DOHH2 (cell line): ENCODE results near the gene TRAF4.

Source experiments
- H3F3A ChIP-seq: fragments of 200-600 bp; sonication (generic), shearing (Covaris generic); 2 replicates; pipeline ENCODE4 v1.6.0; 2016; ENCODE audit warnings: antibody characterized with exemption, mild to moderate bottlenecking; ENCODE audit not compliant: control insufficient read depth, insufficient read depth
- H3K27ac ChIP-seq: fragments of 200-600 bp; sonication (generic); 2 replicates; pipeline ENCODE4 v1.5.1; 2014; ENCODE audit warnings: low read depth, mild to moderate bottlenecking, low read length, moderate library complexity
- H3K27me3 ChIP-seq: fragments of 200-600 bp; sonication (generic); 2 replicates; pipeline ENCODE4 v1.6.1; 2014; ENCODE audit warnings: mild to moderate bottlenecking, low read length, mixed read lengths; ENCODE audit not compliant: control insufficient read depth
- H3K36me3 ChIP-seq: fragments of 200-600 bp; sonication (generic); 2 replicates; pipeline ENCODE4 v1.6.1; 2014; ENCODE audit warnings: mild to moderate bottlenecking, low read length, moderate library complexity, mixed read lengths; ENCODE audit not compliant: control insufficient read depth
- H3K4me1 ChIP-seq: fragments of 200-600 bp; sonication (generic); 2 replicates; pipeline ENCODE4 v1.6.1; 2014; ENCODE audit warnings: mild to moderate bottlenecking, low read length, mixed read lengths; ENCODE audit not compliant: control insufficient read depth
- H3K4me2 ChIP-seq: fragments of 200-600 bp; sonication (generic); 2 replicates; pipeline ENCODE4 v1.6.0; 2014; ENCODE audit warnings: mild to moderate bottlenecking, low read length, moderate library complexity
- H3K4me3 ChIP-seq: fragments of 200-600 bp; sonication (generic); 2 replicates; pipeline ENCODE4 v1.5.1; 2014; ENCODE audit warnings: mild to moderate bottlenecking, low read length, mixed read lengths
- H3K79me2 ChIP-seq: fragments of 200-600 bp; sonication (generic); 2 replicates; pipeline ENCODE4 v1.6.1; 2014; ENCODE audit warnings: mild to moderate bottlenecking, low read length, mixed read lengths; ENCODE audit not compliant: control insufficient read depth
- H3K9me2 ChIP-seq: fragments of 200-600 bp; sonication (generic); replicated peaks from 2 replicates; pipeline ENCODE4 v1.6.1; 2014; ENCODE audit warnings: mild to moderate bottlenecking, low read length, mixed read lengths; ENCODE audit not compliant: control insufficient read depth
- H3K9me3 ChIP-seq: fragments of 200-600 bp; sonication (generic); 2 replicates; pipeline ENCODE4 v1.6.1; 2014; ENCODE audit warnings: antibody characterized with exemption, low read length, mixed read lengths; ENCODE audit not compliant: control insufficient read depth, insufficient read depth
- H4K20me1 ChIP-seq: fragments of 200-600 bp; sonication (generic); 2 replicates; pipeline ENCODE4 v1.6.0; 2014; ENCODE audit warnings: low read depth, mild to moderate bottlenecking, antibody characterized with exemption, low read length, moderate library complexity; ENCODE audit not compliant: control insufficient read depth, insufficient read depth
- EZH2phosphoT487 ChIP-seq: fragments of 200-600 bp; sonication (generic); IDR thresholded peaks from 2 replicates; pipeline ENCODE4 v1.6.1; 2017; ENCODE audit warnings: borderline replicate concordance, mild to moderate bottlenecking, antibody characterized with exemption, low read length, moderate library complexity, mixed read lengths
- TF ChIP-seq, protein P1 (sequence below): fragments of 200-600 bp; sonication (generic); IDR thresholded peaks from one replicate; pipeline ENCODE4 v1.5.1; 2014; ENCODE audit warnings: antibody characterized with exemption, mild to moderate bottlenecking, low read depth, low read length; ENCODE audit not compliant: poor library complexity, severe bottlenecking

TRAF4 gene

DNA sequence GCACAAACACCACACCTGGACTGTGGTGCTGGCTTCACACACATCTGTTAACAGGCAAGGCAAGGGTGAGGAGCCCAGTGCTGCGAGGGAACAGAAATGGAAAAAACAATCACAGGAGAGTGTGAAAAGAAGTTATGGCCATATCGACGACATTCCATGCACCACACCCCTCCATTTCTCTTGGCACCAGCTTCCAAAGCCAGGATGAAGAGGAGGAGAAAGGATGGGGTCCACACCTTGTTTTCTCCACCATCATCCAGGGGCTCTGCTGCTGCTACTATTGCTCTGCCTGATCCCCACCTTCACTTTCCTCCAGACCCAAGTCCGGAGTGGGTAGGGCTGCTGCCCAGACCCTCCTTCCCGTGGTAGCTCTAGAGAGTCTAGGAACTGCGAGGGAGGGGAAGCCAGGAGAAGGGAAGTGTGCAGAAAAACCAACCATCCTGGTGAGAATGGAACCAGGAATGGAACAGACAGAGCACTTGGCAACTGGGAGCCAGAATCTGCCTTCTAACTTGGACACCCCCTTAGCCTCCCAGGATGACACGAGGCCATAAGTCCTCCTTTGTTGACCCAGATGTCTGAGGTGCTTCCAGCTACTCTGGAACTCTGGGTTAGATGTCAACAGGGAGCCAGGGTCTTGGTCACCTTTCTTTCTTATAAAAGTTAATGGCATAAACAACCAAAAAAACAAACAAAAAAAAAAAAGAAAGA, 31.0 kb upstream of the TRAF4 start:
- peak overlapping the region; percentile 91 for H3K4me2 ChIP-seq
- no peak for TF ChIP-seq EZH2phosphoT487
- TF ChIP-seq, protein P1, sequence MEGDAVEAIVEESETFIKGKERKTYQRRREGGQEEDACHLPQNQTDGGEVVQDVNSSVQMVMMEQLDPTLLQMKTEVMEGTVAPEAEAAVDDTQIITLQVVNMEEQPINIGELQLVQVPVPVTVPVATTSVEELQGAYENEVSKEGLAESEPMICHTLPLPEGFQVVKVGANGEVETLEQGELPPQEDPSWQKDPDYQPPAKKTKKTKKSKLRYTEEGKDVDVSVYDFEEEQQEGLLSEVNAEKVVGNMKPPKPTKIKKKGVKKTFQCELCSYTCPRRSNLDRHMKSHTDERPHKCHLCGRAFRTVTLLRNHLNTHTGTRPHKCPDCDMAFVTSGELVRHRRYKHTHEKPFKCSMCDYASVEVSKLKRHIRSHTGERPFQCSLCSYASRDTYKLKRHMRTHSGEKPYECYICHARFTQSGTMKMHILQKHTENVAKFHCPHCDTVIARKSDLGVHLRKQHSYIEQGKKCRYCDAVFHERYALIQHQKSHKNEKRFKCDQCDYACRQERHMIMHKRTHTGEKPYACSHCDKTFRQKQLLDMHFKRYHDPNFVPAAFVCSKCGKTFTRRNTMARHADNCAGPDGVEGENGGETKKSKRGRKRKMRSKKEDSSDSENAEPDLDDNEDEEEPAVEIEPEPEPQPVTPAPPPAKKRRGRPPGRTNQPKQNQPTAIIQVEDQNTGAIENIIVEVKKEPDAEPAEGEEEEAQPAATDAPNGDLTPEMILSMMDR, result no peak

DNA sequence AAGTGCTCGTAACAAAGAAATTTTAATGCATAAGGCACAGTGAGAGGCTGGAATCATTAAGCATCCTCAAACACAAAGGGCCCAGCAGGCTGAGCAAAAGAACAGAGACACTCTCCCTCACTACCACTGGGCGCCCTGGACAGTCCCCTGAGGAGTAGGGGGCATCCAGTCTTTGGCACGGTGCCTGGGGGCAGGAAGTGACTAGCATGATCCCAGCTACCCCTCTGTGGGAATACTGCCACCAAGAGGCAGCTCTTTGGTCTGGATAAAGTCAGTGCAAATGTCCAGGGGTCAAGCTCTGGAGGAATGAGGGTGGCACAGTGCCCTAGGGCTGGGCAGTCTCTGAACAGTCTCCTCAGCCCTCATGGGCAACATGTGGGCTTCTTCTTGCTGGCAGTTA, 29.5 kb upstream of the TRAF4 start:
- H3K4me1 ChIP-seq, result peaks cover 37% of the 10 kb centered on the region
- no peak overlapping the region for H3K27ac ChIP-seq
- H3K27me3 ChIP-seq, result no peaks in the 10 kb centered on the region; the same call in 1 of the 2 replicates
- H3K9me2 ChIP-seq, result no peaks in the 10 kb centered on the region
- H3F3A ChIP-seq, result peaks cover 2% of the 10 kb centered on the region; the same call in 1 of the 2 replicates
- H4K20me1 ChIP-seq, result no peaks in the 10 kb centered on the region
- no peak overlapping the region for H3K4me3 ChIP-seq
- H3K9me3 ChIP-seq, result no peaks in the 10 kb centered on the region
- TF ChIP-seq, protein P1, result no peak
- no peak for TF ChIP-seq EZH2phosphoT487
- H3K79me2 ChIP-seq, result peaks cover 21% of the 10 kb centered on the region
- H3K36me3 ChIP-seq, result no peaks in the 10 kb centered on the region
- H3K4me2 ChIP-seq, result no peak overlapping the region

More for the DNA sequence above, 31.0 kb upstream of the TRAF4 start:
- H3K27ac ChIP-seq, result no peak overlapping the region
- no peaks in the 10 kb centered on the region for H3K9me3 ChIP-seq
- H3K36me3 ChIP-seq, result no peaks in the 10 kb centered on the region
- H3K4me1 ChIP-seq, result peaks cover 27% of the 10 kb centered on the region
- peak overlapping the region; percentile 92 for H3K4me3 ChIP-seq
- H3K79me2 ChIP-seq, result peaks cover 11% of the 10 kb centered on the region
- H3K9me2 ChIP-seq, result no peaks in the 10 kb centered on the region
- no peaks in the 10 kb centered on the region for H4K20me1 ChIP-seq
- peaks cover 4% of the 10 kb centered on the region; the same call in 1 of the 2 replicates for H3F3A ChIP-seq
- no peaks in the 10 kb centered on the region; the same call in 1 of the 2 replicates for H3K27me3 ChIP-seq

DNA sequence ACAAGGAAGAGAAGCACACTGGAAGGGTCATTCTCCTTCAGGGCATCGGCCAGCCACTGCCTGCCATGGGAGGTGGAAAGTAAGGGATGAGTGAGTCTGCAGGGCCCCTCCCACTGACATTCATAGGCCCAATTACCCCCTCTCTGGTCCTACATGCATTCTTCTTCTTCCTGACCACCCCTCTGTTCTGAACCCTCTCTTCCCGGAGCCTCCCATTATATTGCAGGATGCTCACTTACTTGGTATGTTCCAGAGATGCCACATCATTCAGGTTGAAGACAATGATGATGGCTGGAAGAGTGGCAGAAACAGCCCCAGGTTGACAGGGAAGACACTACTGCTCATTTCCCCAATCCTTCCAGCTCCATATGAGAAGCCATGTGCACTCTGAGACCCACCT, 28.6 kb upstream of the TRAF4 start:
- H3K79me2 ChIP-seq, result peaks cover 23% of the 10 kb centered on the region
- H3K36me3 ChIP-seq, result peaks cover 4% of the 10 kb centered on the region
- H3K27me3 ChIP-seq, result no peaks in the 10 kb centered on the region; the same call in 1 of the 2 replicates
- peaks cover 32% of the 10 kb centered on the region for H3K4me1 ChIP-seq
- H3K4me3 ChIP-seq, result no peak overlapping the region
- H3F3A ChIP-seq, result peaks cover 4% of the 10 kb centered on the region
- H3K27ac ChIP-seq, result no peak overlapping the region
- no peaks in the 10 kb centered on the region for H4K20me1 ChIP-seq
- H3K4me2 ChIP-seq, result no peak overlapping the region
- no peaks in the 10 kb centered on the region for H3K9me2 ChIP-seq
- TF ChIP-seq EZH2phosphoT487, result no peak
- TF ChIP-seq, protein P1, result no peak
- no peaks in the 10 kb centered on the region for H3K9me3 ChIP-seq
